Mesodermal cell (in vitro differentiated cells): Measurements from ENCODE around the gene GDNF. TPM values are rescaled to one million over a fixed set of nuclear protein-coding genes. Genes with fewer than 3 reads are reported as not detected.
A peak's percentile ranks its signal among the peaks of the same experiment; 100 is the strongest.

Experiments
- H3K27ac ChIP-seq: 2 replicates; pipeline ENCODE4 v1.7.0; 2013; ENCODE audit warnings: mild to moderate bottlenecking, low read depth, low read length, moderate library complexity; ENCODE audit not compliant: severe bottlenecking
- H3K36me3 ChIP-seq: 2 replicates; pipeline ENCODE4 v1.7.1; 2013; ENCODE audit warnings: mild to moderate bottlenecking, low read length, moderate library complexity; ENCODE audit not compliant: control insufficient read depth, insufficient read depth
- H3K4me1 ChIP-seq: one replicate; pipeline ENCODE4 v1.7.1; 2013; ENCODE audit warnings: mild to moderate bottlenecking, low read length; ENCODE audit not compliant: insufficient read depth, control insufficient read depth, poor library complexity, severe bottlenecking
- H3K4me3 ChIP-seq: 2 replicates; pipeline ENCODE4 v1.7.0; 2013; ENCODE audit warnings: low read length, control low read depth, mild to moderate bottlenecking; ENCODE audit not compliant: insufficient read depth, poor library complexity, severe bottlenecking; ENCODE audit errors: extremely low read depth
- H3K9me3 ChIP-seq: 2 replicates; pipeline ENCODE4 v1.7.1; 2013; ENCODE audit warnings: mild to moderate bottlenecking, low read length, moderate library complexity; ENCODE audit not compliant: control insufficient read depth
- WGBS, 2 experiments: methylation state at CpG; one replicate each; pipeline ENCODE4 v1.1.5; 2013; ENCODE audit warnings: missing lambda C conversion rate in 2 of 2; ENCODE audit not compliant: insufficient coverage in 2 of 2; 5-methylcytosine and 5-hydroxymethylcytosine counted together
- polyA plus RNA-seq, 2 experiments: library from polyadenylated mRNA; stranded (reverse); fragments of 50-300 nt; gene quantifications; one replicate each; pipeline ENCODE4 v1.2.3, GENCODE V29; 2013

GDNF gene, protein sequence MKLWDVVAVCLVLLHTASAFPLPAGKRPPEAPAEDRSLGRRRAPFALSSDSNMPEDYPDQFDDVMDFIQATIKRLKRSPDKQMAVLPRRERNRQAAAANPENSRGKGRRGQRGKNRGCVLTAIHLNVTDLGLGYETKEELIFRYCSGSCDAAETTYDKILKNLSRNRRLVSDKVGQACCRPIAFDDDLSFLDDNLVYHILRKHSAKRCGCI
- polyA plus RNA-seq (2013, experiment 1 of 2), result 0.85 TPM
- polyA plus RNA-seq (2013, experiment 2 of 2), result 1.2 TPM

DNA sequence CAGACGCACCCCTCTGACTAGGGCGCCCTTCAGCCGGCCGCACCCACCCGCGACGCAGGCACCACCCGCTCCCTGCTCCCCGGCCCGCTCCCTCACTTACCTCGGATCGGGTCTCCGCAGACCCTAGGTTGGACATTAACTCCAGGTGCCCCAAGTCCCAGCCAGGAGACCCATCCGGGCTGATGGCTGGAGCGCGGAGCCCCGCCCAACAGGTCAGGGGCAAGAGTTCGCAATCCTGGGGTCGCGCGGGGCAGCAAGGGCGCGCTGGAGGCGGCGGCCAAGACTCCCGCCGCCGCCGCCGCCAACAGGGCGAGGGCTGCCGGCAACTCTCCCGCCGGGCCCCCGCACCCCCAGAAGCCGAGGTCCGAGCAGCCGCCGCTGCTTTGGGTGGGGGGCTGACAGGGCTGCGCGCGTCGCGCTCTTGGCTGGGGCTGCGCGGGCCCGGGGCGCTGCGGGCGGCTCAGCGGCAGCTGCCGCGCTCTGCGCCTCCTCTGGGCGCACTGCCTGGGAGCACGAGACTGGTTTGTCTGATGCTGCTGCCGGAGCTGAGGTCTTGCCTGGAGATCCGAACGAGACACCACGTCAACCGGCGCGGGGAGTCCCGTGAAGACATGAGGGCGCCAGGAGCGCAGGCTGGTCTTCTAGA is at the start of gene GDNF:
Gene GDNF (minus strand): TSS at position 635 of the 646 bp plus-strand sequence. CDS start 5,245 bp downstream, outside the sequence.
- WGBS, 2 experiments, result 1 to 2% methylated on average over 41 of the region's 66 CpGs
- Histone ChIP-seq H3K9me3 (no peaks in the 10 kb centered on the region), H3K27ac (no peak within 1 kb of the TSS), H3K36me3 (no peaks in the 10 kb centered on the region), H3K4me3 (peak within 1 kb of the TSS; percentile 51), H3K4me1 (peaks cover 22% of the 10 kb centered on the region)

DNA sequence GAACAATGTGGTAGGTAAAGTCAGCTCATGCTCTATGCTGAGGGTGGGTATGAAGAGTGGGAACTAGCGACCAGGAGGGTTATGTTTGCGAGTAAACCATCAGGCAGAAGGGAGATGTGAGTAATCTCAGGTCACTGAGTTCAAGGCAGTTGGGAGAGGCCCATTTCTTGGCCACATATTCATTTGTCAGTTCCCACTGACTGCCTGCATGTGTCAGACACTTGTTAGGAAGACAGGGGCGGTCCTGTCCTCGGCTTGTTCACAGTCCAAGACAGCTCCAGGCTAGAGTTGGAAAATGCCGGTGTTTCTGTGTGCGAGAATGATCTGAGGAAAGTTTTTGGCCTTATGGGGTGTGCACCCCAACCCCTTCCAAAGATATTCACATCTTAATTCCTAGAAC is 48.6 kb upstream of the GDNF start:
- peaks cover 5% of the 10 kb centered on the region for H3K4me1 ChIP-seq
- H3K36me3 ChIP-seq, result no peaks in the 10 kb centered on the region
- no peak overlapping the region for H3K4me3 ChIP-seq
- no peak overlapping the region for H3K27ac ChIP-seq
- 93 to 95% methylated on average over 4 to 5 of the region's 6 CpGs for WGBS, 2 experiments
- H3K9me3 ChIP-seq, result no peaks in the 10 kb centered on the region

DNA sequence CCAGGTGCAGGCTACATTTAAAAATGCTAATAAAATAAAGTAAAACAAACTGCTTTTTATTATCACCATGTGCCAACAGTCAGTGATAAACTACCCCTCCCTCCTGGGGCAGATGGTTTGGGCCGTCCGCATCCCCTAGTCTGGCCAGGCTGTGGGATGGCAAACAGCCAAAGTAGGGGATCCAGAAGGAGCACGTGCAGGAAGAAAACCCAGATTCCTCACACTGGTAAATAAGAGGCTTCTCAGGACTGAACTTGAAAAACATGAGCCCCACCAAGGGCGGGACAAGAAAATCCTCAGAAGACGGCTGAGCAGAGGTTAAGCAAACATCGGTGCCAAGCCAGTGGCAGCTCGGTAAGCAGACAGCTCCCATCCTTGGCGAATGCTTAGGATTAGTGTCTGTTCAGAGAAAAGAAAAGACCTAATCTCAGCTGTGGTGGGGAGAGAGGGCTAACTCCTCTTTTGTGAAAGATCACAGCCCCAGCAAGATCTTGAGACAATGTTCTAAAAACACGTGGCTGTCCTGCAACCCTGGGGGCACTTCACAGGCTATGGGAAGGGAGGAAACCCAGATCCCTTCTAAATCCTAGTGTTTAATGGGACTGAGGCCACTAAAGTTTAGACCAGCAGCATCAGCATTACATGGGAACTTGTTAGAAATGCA is 46.5 kb upstream of the GDNF start:
- Histone ChIP-seq H3K27ac (no peak overlapping the region), H3K4me3 (no peak overlapping the region), H3K4me1 (peaks cover 5% of the 10 kb centered on the region), H3K9me3 (no peaks in the 10 kb centered on the region), H3K36me3 (no peaks in the 10 kb centered on the region)
- 89 to 91% methylated on average over 7 to 9 of the region's 9 CpGs for WGBS, 2 experiments

DNA sequence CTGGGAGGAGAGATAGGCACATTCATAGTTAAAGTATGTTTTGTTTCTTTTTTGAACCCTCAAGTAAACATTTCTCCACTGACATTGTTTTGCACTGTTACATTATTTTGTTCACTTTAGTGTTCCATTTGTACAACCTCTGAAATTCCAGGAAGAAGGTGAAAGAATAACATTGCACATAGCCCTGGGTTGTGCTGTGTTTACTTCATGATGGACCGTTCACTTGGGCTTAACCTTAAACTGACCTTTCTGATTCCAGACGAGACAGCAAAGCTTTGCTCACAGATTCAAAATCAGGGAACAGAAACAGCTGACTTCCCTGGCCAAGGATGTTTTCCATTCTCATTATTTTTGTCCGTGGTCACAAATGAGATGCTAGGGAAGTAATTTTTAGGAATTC is 42.8 kb upstream of the GDNF start:
- Histone ChIP-seq H3K4me1 (no peaks in the 10 kb centered on the region), H3K36me3 (no peaks in the 10 kb centered on the region), H3K9me3 (no peaks in the 10 kb centered on the region), H3K4me3 (no peak overlapping the region), H3K27ac (no peak overlapping the region)
- WGBS, 2 experiments, result 86 to 96% methylated on average over 3 of the region's 3 CpGs

GRCh38 chr5:37881359-37881758 is 41.5 kb upstream of the GDNF start:
- WGBS, 2 experiments, result 80 to 100% methylated on average over 1 of the region's 3 CpGs

GRCh38 chr5:37876943-37877342 is 37.1 kb upstream of the GDNF start:
- Histone ChIP-seq H3K27ac (no peak overlapping the region), H3K4me1 (no peaks in the 10 kb centered on the region), H3K9me3 (no peaks in the 10 kb centered on the region), H3K36me3 (no peaks in the 10 kb centered on the region), H3K4me3 (no peak overlapping the region)
- WGBS, 2 experiments, result 100% methylated on average over 2 of the region's 3 CpGs; no CpG with 5 or more reads in 1 of the 2 experiments

More at GRCh38 chr5:37881359-37881758, 41.5 kb upstream of the GDNF start:
- no peaks in the 10 kb centered on the region for H3K36me3 ChIP-seq
- H3K4me1 ChIP-seq, result no peaks in the 10 kb centered on the region
- no peak overlapping the region for H3K27ac ChIP-seq
- H3K9me3 ChIP-seq, result no peaks in the 10 kb centered on the region
- no peak overlapping the region for H3K4me3 ChIP-seq

DNA sequence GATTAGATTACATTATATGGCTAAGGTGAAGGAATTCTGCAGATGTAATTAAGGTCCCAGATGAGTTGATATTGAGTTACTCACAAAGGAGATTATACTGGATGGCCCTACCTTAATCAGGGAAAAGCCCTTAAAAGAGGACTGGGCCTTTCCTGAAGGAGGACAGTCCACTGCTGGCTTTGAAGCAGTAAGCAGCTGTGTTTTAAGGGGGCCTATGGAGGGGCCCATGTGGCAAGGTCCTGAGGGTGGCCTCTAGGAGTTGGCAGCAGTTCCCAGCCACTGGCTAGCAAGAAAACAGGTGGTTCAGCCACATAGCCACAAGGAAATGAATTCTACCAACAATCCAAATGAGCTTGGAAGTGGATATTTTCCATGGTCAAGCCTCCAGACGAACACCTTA is 36.4 kb upstream of the GDNF start:
- H3K4me1 ChIP-seq, result no peaks in the 10 kb centered on the region
- 88 to 100% methylated on average over 1 of the region's 1 CpG for WGBS, 2 experiments
- H3K4me3 ChIP-seq, result no peak overlapping the region
- H3K36me3 ChIP-seq, result no peaks in the 10 kb centered on the region
- H3K27ac ChIP-seq, result no peak overlapping the region
- H3K9me3 ChIP-seq, result no peaks in the 10 kb centered on the region

DNA sequence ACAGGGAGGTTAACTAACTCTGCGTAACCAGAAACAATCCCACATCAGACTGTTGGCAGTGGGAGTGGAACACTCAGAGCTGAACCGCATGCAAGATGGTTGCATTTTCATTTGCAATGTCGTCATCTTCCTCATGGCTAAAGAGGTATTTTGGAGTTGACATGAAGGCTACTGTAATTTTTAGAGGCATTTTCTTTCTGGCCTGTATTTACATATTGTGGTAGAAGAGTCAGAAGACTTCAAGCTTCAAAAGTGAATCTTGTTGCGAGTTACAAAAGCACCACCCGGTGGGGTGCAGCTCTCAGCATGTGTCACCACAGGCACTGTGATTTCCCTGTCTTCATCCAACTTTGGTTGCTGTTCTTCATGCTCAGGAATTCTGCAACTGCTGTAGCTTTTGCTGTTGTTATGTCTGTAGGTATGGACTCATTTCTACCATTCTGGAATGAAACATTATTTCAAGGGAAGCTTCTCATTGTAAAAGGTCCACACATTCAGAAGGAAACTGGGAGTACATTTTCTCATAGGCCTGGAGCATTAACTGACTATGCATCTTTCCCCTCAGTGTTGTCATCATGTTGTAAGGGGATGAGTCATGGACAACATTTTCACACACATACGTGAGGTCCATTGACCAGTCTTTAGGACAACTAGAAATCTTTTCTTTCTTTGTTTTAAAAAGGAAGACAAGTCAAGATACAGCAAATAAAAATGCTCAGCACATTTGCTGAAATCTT is 35.4 kb upstream of the GDNF start:
- Histone ChIP-seq H3K9me3 (no peaks in the 10 kb centered on the region), H3K27ac (no peak overlapping the region), H3K4me3 (no peak overlapping the region), H3K4me1 (no peaks in the 10 kb centered on the region), H3K36me3 (no peaks in the 10 kb centered on the region)
- 64 to 70% methylated on average over 5 to 6 of the region's 6 CpGs for WGBS, 2 experiments

DNA sequence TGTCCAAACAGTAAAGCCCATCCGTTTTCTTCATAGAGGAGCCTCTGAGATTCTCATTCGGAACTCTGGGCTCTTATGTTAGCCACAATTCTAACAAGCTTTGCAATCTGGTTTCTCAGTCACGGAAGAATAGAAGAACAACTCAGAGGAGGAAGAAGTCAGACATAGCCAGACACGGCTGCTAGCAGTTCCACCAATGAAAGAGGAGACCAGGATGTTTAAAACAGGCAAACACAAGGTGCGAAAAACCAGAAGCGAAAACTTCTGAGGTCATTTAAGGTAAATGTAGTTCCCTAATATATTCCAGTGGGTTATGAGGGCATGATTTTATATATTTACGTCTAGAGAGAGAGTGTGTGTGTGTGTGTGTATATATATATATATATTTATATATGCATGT is 34.1 kb upstream of the GDNF start:
- no peaks in the 10 kb centered on the region for H3K4me1 ChIP-seq
- H3K27ac ChIP-seq, result no peak overlapping the region
- H3K4me3 ChIP-seq, result no peak overlapping the region
- WGBS, 2 experiments, result 90 to 96% methylated on average over 4 to 6 of the region's 7 CpGs
- no peaks in the 10 kb centered on the region for H3K36me3 ChIP-seq
- no peaks in the 10 kb centered on the region for H3K9me3 ChIP-seq

- 88 to 100% methylated on average over 3 to 4 of the region's 7 CpGs for WGBS, 2 experiments
- Histone ChIP-seq H3K4me1 (peaks cover 4% of the 10 kb centered on the region), H3K36me3 (no peaks in the 10 kb centered on the region), H3K4me3 (no peak overlapping the region), H3K9me3 (no peaks in the 10 kb centered on the region), H3K27ac (no peak overlapping the region)
These were observed 31.4 kb upstream of the GDNF start for GRCh38 chr5:37871023-37871815.
